Body of pancreas (tissue), 4 donors: Measurements from ENCODE around the gene ACSM2B. TPM values are rescaled to one million over a fixed set of nuclear protein-coding genes. Genes with fewer than 3 reads are reported as not detected.
"Not testable (repeated sequence)": the region's sequence is repeated elsewhere in the genome, so short reads cannot be mapped to it uniquely, and the experiment has no call there.

Experiments
- ATAC-seq: fragments of 150-250 bp; one replicate; pipeline ENCODE4 v1.9.1; 2016
- DNase-seq, 4 donors: peaks; one replicate each; pipeline ENCODE4 v3.0.0-alpha.2; 2019
- H3K27ac ChIP-seq, 4 donors: fragments of 200-600 bp; sonication (generic); 1 replicate in 3 of 4; 2 replicates in 1 of 4; pipeline versions ENCODE4 v1.5.1 to v1.6.1; 2016 to 2019; ENCODE audit warnings: mild to moderate bottlenecking in 1 of 4, mixed read lengths in 1 of 4, moderate library complexity in 1 of 4
- H3K27me3 ChIP-seq, 2 donors: fragments of 200-600 bp; sonication (generic); one replicate each; pipeline ENCODE4 v1.6.0; 2016; ENCODE audit warnings: mild to moderate bottlenecking in 1 of 2
- H3K36me3 ChIP-seq, 2 donors: fragments of 200-600 bp; sonication (generic); replicated peaks in 1 of 2; 2 replicates each; pipeline ENCODE4 v1.5.1; 2016; ENCODE audit warnings: low read depth in 2 of 2; ENCODE audit not compliant: insufficient read depth in 1 of 2
- H3K4me1 ChIP-seq: fragments of 200-600 bp; sonication (generic); one replicate; pipeline ENCODE4 v1.6.0; 2016
- H3K4me3 ChIP-seq, 2 donors: fragments of 200-600 bp; sonication (generic); 1 replicate in 1 of 2; 2 replicates in 1 of 2; pipeline ENCODE4 v1.5.1; 2016 to 2019
- H3K9me3 ChIP-seq, 3 donors: fragments of 200-600 bp; sonication (generic); 1 replicate in 2 of 3; 2 replicates in 1 of 3; pipeline ENCODE4 v1.5.1; 2016
- POLR2A ChIP-seq, 3 donors: fragments of 450-650 bp; IDR thresholded peaks; one replicate each; pipeline ENCODE4 v1.6.1; 2016; ENCODE audit warnings: antibody characterized with exemption in 3 of 3, mild to moderate bottlenecking in 2 of 3
- WGBS, 2 donors: methylation state at CpG; one replicate each; pipeline ENCODE4 v1.1.5; 2017; 5-methylcytosine and 5-hydroxymethylcytosine counted together
- intact Hi-C: fragments of 100-400 bp; cut with DNase I; formaldehyde crosslinking; loops from one replicate; pipeline ENCODE4 v1.15.1; 2023
- small RNA-seq: library from RNA; depleted of rRNA; stranded (forward); fragments of <200 nt; gene quantifications from one replicate; pipeline ENCODE3, GENCODE V24; 2016
- total RNA-seq, 2 donors: library from RNA; depleted of rRNA; stranded (reverse); fragments of >200 nt; gene quantifications; one replicate each; pipeline ENCODE4 v1.1.0, GENCODE V29; 2016
- TF ChIP-seq, protein P1 (sequence below), 7 experiments: fragments of 450-650 bp in 4 of 7; fragments of 200-600 bp in 3 of 7; sonication (generic) in 3 of 7; IDR thresholded peaks; one replicate each; pipeline ENCODE4 v1.5.1; 2016 to 2019; ENCODE audit warnings: antibody characterized with exemption in 7 of 7

The ACSM2B gene
- total RNA-seq, 2 donors from 2014 or later: 1.3 to 2.3 TPM

DNA sequence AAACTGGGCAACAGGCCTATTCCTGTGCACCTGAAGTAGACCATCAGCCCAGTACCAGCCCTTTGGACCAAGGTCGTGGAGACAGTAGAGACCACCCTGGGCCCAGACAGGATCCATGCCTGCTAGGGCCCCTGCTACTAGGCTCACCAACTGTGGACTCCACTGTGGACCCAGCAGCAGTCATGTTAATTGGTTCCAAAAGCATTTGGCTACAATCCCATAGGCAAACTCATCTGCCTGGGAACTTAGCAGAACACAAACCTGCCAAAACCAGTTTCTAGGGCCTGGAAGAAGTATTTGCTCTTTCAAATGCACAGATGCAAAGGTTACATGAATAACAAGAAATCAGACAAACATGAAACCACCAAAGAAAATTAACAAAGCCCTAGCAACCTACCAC is 71.7 kb downstream of the ACSM2B start:
- Histone ChIP-seq H3K4me3 (no peak overlapping the region), H3K27ac (no peak overlapping the region), H3K36me3 (no peaks in the 10 kb centered on the region), H3K27me3 (no peaks in the 10 kb centered on the region), H3K4me1 (no peaks in the 10 kb centered on the region), H3K9me3 (peaks cover 0 to 11% (median 0%) of the 10 kb centered on the region in 3 donors)
- ATAC-seq: no peak
- intact Hi-C loops: no loop called here
- 90% methylated on average over 1 of the region's 1 CpG; no CpG with 5 or more reads in 1 of the 2 donors for WGBS, 2 donors
- no peak for TF ChIP-seq POLR2A (IDR thresholded peaks at IDR 0.05)
- TF ChIP-seq, protein P1, sequence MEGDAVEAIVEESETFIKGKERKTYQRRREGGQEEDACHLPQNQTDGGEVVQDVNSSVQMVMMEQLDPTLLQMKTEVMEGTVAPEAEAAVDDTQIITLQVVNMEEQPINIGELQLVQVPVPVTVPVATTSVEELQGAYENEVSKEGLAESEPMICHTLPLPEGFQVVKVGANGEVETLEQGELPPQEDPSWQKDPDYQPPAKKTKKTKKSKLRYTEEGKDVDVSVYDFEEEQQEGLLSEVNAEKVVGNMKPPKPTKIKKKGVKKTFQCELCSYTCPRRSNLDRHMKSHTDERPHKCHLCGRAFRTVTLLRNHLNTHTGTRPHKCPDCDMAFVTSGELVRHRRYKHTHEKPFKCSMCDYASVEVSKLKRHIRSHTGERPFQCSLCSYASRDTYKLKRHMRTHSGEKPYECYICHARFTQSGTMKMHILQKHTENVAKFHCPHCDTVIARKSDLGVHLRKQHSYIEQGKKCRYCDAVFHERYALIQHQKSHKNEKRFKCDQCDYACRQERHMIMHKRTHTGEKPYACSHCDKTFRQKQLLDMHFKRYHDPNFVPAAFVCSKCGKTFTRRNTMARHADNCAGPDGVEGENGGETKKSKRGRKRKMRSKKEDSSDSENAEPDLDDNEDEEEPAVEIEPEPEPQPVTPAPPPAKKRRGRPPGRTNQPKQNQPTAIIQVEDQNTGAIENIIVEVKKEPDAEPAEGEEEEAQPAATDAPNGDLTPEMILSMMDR (IDR thresholded peaks at IDR 0.05): no peak
- no peak for DNase-seq

DNA sequence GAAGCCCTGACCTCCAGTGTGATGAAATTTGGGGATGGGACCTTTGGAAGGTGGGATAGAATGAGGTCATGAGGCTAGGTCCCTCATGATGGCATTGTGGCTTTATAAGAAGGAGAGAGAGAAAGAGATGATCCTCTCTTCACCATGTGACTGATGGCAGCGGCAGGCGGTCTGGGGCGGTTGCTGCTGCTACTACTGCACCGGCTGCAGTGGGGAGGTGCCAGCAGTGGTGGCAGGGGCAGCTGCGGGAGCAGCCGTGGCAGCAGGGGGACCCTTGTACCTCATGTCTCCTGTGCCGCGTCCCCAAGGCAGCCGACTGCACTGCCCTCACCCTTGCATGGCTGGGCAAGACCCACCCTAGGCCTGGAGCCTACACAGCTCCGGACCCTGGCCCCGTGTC is 84.7 kb downstream of the ACSM2B start:
- H3K9me3 ChIP-seq, H3K4me3 ChIP-seq, intact Hi-C loops, H3K27me3 ChIP-seq, DNase-seq, H3K36me3 ChIP-seq, H3K4me1 ChIP-seq, ATAC-seq, H3K27ac ChIP-seq: not testable (repeated sequence)
- no CpG with 5 or more reads among the region's 11 CpGs for WGBS, 2 donors

DNA sequence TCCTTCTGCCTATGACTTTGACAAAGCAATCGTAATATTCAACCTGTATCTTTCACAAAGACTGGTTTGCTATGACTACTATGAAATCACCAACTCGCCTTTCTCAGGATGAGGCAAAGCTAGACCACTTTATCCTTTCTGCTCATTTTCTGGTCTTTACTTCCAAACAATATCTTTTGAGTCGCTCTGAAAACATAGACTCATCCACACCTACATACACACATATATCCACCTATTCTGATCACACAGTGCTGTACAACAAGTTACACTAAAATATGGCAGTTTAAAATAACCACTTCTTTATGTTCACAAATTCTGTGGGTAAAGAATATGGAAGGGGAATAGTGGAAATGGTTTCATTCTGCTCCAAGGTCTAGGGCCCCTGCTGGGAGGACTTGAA is 85.2 kb downstream of the ACSM2B start:
- intact Hi-C loops, H3K9me3 ChIP-seq, H3K4me3 ChIP-seq, H3K4me1 ChIP-seq, ATAC-seq, DNase-seq, H3K27ac ChIP-seq, H3K36me3 ChIP-seq, H3K27me3 ChIP-seq: not testable (repeated sequence)
- no CpG with 5 or more reads among the region's 3 CpGs for WGBS, 2 donors

Small RNA genes lying within 50 kb of the gene (small RNA-seq; reads per million reads assigned to genes)
- gene AC141273.3: not detected

Other genes starting within 250 kb of the ACSM2B start
- over 10,000 TPM; 12,053 to 14,662 TPM for gene GP2, start 248.9 kb downstream of the ACSM2B start, total RNA-seq
- gene UMOD, start 223.7 kb downstream of the ACSM2B start, total RNA-seq: 10 to 100 TPM; 12.7 to 31.3 TPM
- not detected for gene PDILT, start 171.6 kb downstream of the ACSM2B start, total RNA-seq
- gene ACSM5, start 166.8 kb downstream of the ACSM2B start, total RNA-seq: 10 to 100 TPM in 1 of 2 donors, 1 to 10 TPM in 1; 2.3 to 11.5 TPM
- gene ACSM2A, start 124.8 kb downstream of the ACSM2B start, total RNA-seq: not detected
- gene ACSM1, start 121.3 kb upstream of the ACSM2B start, total RNA-seq: 1 to 10 TPM in 1 of 2 donors, not detected in 1; 4.9 TPM
- 10 to 100 TPM; 25.1 to 34.8 TPM for gene THUMPD1, start 165.5 kb upstream of the ACSM2B start, total RNA-seq
- gene ACSM3, start 187.6 kb upstream of the ACSM2B start, total RNA-seq: 10 to 100 TPM; 65.9 to 89.2 TPM
- 10 to 100 TPM; 13.2 to 16.3 TPM for gene ERI2, start 230.1 kb upstream of the ACSM2B start, total RNA-seq
- 1 to 10 TPM; 2.3 to 3.6 TPM for gene REXO5, start 230.2 kb upstream of the ACSM2B start, total RNA-seq